Mucosa of descending colon (tissue), 3 donors: ENCODE data around the gene ING2. TPM values are rescaled to one million over a fixed set of nuclear protein-coding genes. Genes with fewer than 3 reads are reported as not detected.

Experiments used
- ATAC-seq: fragments of 200-7000 bp; cut with Tn5 transposase; one replicate; pipeline ENCODE4 v1.9.1; 2020; ENCODE audit warnings: mild to moderate bottlenecking, moderate library complexity
- DNase-seq, 3 donors: peaks; one replicate each; pipeline ENCODE4 v3.0.0-alpha.2; 2020
- H3K36me3 ChIP-seq: fragments of 200-600 bp; one replicate; pipeline ENCODE4 v1.8.0; 2021; ENCODE audit warnings: low read depth, mild to moderate bottlenecking
- H3K4me1 ChIP-seq: fragments of 200-600 bp; one replicate; pipeline ENCODE4 v1.8.0; 2021; ENCODE audit warnings: low read depth, mild to moderate bottlenecking
- H3K4me3 ChIP-seq: fragments of 200-600 bp; one replicate; pipeline ENCODE4 v1.8.0; 2021; ENCODE audit warnings: mild to moderate bottlenecking
- H3K9me3 ChIP-seq: fragments of 200-600 bp; one replicate; pipeline ENCODE4 v1.8.0; 2021; ENCODE audit warnings: mild to moderate bottlenecking
- intact Hi-C, 2 donors: fragments of 100-400 bp; cut with DNase I in 1 of 2; cut with micrococcal nuclease in 1 of 2; formaldehyde crosslinking; loops; one replicate each; pipeline versions ENCODE4 v1.11.0 to v1.11.1; 2022; cut with DNase I, micrococcal nuclease
- total RNA-seq, 3 donors: library from RNA; stranded (reverse); fragmentation: NEBNext Ultra II Directional in 2 of 3; extraction: Animal tissue kit (Norgen Biotek cat#: 25700) in 2 of 3; gene quantifications; one replicate each; pipeline versions ENCODE4 v1.2.1 to v1.2.4, GENCODE V29; 2021 to 2023
- TF ChIP-seq, protein P1 (sequence below): fragments of 200-600 bp; IDR thresholded peaks from one replicate; pipeline ENCODE4 v1.8.0; 2022; ENCODE audit warnings: antibody characterized with exemption, mild to moderate bottlenecking
- donor health status: DM: no; HTN: no; CAD: no; lungs with moderate emphysema.
- donor health status: DM: no; HTN: no; CAD: no.
- donor health status: DM: no; HTN: yes; CAD: no.

The ING2 gene
- total RNA-seq, 3 donors from 2014 or later: 9.9 to 12.5 (median 11.9) TPM

DNA sequence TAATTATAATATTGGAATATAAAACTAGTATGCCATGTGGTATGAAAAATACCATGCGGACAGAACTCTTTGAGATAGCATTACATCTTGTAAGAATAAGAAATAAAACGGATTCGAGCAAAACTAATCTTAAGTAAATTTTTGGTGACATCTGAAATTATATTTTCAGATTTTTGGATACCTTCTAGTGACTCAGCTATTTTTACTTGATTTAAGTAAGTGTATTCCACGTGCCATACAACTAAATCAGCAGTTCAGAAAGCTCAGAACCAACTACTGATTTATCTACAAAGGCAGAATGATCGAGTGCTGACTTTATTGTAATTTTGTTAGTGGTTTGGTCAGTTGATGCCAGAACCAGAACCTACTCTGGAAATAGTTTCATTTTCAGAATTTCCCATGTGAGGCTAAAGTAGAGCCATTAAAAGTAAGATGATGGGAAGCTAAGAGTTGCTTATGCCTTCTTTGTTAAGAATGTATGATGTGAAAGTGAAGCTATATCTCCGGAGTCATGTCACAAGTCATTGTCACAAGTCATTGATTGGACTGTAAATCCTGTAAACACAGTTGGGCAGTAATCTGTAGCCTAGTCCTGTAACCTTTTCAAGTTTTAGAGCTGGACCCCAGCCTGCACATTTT, 4.0 kb downstream of the ING2 start:
- no peak overlapping the region for H3K4me3 ChIP-seq

DNA sequence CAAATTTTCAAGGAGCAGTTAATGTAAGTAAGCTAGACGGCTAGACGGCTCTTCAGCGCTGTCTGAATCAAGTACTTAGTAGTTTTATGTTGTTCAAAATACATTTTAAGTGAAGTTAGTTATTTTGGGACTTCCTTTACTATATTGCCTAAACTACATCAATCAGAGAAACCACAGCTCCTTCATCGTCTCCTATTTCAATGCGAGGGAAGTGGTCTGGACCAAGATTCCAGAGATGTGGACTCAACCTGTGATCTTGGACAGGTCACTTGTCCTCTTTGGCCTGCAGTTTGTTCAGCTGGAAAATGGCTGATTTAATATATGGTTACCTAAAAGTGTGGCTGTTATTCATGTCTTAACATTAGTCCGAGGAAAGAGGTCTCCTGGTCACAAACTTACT, 10.6 kb downstream of the ING2 start:
- TF ChIP-seq, protein P1, sequence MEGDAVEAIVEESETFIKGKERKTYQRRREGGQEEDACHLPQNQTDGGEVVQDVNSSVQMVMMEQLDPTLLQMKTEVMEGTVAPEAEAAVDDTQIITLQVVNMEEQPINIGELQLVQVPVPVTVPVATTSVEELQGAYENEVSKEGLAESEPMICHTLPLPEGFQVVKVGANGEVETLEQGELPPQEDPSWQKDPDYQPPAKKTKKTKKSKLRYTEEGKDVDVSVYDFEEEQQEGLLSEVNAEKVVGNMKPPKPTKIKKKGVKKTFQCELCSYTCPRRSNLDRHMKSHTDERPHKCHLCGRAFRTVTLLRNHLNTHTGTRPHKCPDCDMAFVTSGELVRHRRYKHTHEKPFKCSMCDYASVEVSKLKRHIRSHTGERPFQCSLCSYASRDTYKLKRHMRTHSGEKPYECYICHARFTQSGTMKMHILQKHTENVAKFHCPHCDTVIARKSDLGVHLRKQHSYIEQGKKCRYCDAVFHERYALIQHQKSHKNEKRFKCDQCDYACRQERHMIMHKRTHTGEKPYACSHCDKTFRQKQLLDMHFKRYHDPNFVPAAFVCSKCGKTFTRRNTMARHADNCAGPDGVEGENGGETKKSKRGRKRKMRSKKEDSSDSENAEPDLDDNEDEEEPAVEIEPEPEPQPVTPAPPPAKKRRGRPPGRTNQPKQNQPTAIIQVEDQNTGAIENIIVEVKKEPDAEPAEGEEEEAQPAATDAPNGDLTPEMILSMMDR: no peak
- intact Hi-C loops: no loop called here
- DNase-seq: no peak
- Histone ChIP-seq H3K4me3 (no peak overlapping the region), H3K4me1 (no peaks in the 10 kb centered on the region), H3K9me3 (no peaks in the 10 kb centered on the region), H3K36me3 (no peaks in the 10 kb centered on the region)
- no peak for ATAC-seq

More for the DNA sequence above, 4.0 kb downstream of the ING2 start:
- DNase-seq (no peak), ATAC-seq (no peak)
- TF ChIP-seq, protein P1: no peak
- intact Hi-C loops: no loop called here
- no peaks in the 10 kb centered on the region for H3K9me3 ChIP-seq
- H3K4me1 ChIP-seq: peaks cover 19% of the 10 kb centered on the region
- H3K36me3 ChIP-seq: no peaks in the 10 kb centered on the region

DNA sequence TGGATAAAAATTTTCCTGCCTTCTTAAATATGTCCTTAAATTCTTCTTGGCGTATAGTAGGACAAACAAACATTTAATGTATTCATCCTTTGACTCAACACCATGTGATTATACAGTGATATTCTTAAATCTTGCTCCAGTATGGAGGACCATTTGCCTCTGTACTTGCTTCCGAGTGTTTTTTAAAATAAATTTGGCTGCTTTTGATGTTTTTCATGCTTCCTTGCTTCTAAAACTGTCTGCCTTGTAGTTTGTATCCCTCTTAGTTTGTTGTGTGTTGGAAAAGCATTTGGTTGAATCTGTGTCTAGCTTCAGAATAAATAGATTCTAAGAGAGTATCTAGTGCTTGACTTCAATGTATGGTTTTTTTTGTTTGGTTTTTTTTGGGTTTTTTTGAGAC, 12.3 kb downstream of the ING2 start:
- Histone ChIP-seq H3K4me1 (no peaks in the 10 kb centered on the region), H3K36me3 (no peaks in the 10 kb centered on the region), H3K9me3 (no peaks in the 10 kb centered on the region), H3K4me3 (no peak overlapping the region)
- intact Hi-C loops: no loop called here
- ATAC-seq (no peak), DNase-seq (no peak)
- TF ChIP-seq, protein P1: no peak

DNA sequence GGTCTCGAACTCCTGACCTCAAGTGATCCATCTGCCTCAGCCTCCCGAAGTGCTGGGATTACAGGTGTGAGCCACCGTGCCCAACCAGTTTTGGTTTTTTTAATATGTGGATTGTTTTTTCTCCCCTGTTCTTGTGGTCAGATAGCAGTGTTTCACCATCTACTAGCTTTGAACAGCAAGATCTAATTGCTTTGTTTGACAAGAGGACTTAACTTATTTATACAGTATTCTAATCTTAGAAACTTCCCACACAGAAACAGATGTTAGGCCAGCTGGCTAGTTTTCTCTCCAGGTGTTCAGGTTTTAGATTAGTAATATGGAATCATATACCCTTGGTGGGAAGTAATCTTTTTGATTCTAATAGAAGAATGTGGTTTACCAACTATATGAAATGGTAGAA, 12.9 kb downstream of the ING2 start:
- intact Hi-C loops: no loop called here
- no peak for ATAC-seq
- H3K9me3 ChIP-seq: no peaks in the 10 kb centered on the region
- no peak overlapping the region for H3K4me3 ChIP-seq
- H3K4me1 ChIP-seq: no peaks in the 10 kb centered on the region
- TF ChIP-seq, protein P1: no peak
- H3K36me3 ChIP-seq: no peaks in the 10 kb centered on the region
- no peak for DNase-seq

DNA sequence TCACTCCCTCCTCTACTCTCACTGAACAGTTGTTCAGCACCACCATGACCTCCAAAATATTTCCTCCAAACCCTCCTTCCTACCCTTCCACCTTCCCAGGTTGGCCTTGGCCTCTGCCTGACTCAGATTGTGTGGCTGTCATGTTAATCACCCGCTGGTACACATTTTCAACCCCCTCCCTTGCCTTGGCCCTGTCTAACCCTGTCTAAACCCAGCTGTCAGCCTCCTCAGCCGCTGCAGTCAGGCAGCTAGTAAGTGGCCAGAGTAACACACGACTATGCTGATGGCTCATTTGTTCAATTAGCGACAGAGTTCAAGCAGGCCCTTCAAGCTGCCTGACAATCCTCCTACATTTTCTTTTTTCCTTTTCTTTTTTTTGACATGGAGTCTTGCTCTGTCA, 18.0 kb downstream of the ING2 start:
- Histone ChIP-seq H3K9me3 (no peaks in the 10 kb centered on the region), H3K36me3 (no peaks in the 10 kb centered on the region), H3K4me1 (no peaks in the 10 kb centered on the region), H3K4me3 (no peak overlapping the region)
- TF ChIP-seq, protein P1: no peak
- DNase-seq (no peak), ATAC-seq (no peak)
- intact Hi-C loops: no loop called here

DNA sequence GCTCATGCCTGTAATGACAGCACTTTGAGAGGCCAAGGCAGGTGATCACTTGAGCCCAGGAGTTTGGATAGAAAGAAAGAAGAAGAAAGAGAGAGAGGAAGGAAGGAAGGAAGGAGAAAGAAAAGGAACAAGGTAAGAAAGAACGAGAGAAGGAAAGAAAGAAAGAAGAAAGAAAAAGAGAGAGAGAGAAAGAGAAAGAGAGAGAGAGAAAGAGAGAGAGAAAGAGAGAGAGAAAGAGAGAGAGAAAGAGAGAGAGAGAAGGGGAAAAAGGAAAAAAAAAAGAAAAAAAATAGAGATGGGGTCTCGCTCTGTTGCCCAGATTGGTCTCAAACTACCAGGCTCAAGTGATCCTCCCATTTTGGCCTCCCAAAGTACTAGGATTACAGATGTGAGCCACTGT, 22.5 kb downstream of the ING2 start:
- intact Hi-C loops: no loop called here
- ATAC-seq: no peak
- TF ChIP-seq, protein P1: no peak

More for the DNA sequence above, 22.5 kb downstream of the ING2 start:
- H3K4me3 ChIP-seq: no peak overlapping the region
- no peaks in the 10 kb centered on the region for H3K36me3 ChIP-seq
- H3K4me1 ChIP-seq: no peaks in the 10 kb centered on the region
- DNase-seq: no peak
- H3K9me3 ChIP-seq: no peaks in the 10 kb centered on the region
